ENCODE data around the gene OR1L4.

GRCh38 chr9:122723690-122724089 is at the start of gene OR1L4:
- TF ChIP-seq CTCF (IDR thresholded peaks at IDR 0.05), result no peak
- no peak for TF ChIP-seq POLR2AphosphoS5 (IDR thresholded peaks at IDR 0.05)
- TF ChIP-seq POLR2A (IDR thresholded peaks at IDR 0.05), result no peak
